GM12878 (cell line): ENCODE results near the gene GRK5. TPM values are rescaled to one million over a fixed set of nuclear protein-coding genes. Genes with fewer than 3 reads are reported as not detected.

ENCODE experiments used
- ATAC-seq: fragments of 200-7000 bp; cut with Tn5 transposase; 3 replicates; pipeline ENCODE4 v1.9.1; 2020; ENCODE audit warnings: mild to moderate bottlenecking, moderate library complexity
- BruUV-seq: library from RNA; stranded (reverse); fragments of 400-500 nt; replicated peaks from 2 replicates; lab custom pipeline; 2021; lab: Mats Ljungman, UMichigan
- CTCF ChIA-PET: fragments of 300-600 bp; sonication (Branson Sonifier 250); formaldehyde crosslinking; extraction: SDS; loops from one replicate; lab custom pipeline; 2021; ENCODE audit warnings: inconsistent platforms; lab: Yijun Ruan, JAX
- POLR2A ChIA-PET: fragments of 350-600 bp; formaldehyde crosslinking; extraction: SDS; loops from one replicate; lab custom pipeline; 2021; ENCODE audit warnings: inconsistent platforms; lab: Charles Lee
- RAD21 ChIA-PET: fragments of 300-600 bp; sonication (Branson Sonifier 250); formaldehyde crosslinking; loops from one replicate; lab custom pipeline; 2023; ENCODE audit warnings: antibody characterized with exemption; ENCODE audit not compliant: unreplicated experiment; lab: Charles Lee
- SMC1A ChIA-PET: fragments of 300-600 bp; sonication (Branson Sonifier 250); formaldehyde crosslinking; loops from one replicate; lab custom pipeline; 2023; ENCODE audit not compliant: unreplicated experiment, uncharacterized antibody; lab: Charles Lee
- DNase-seq: peaks from one replicate; pipeline ENCODE4 v3.0.0-alpha.2; 2011; ENCODE audit warnings: low read depth, low spot score
- FAIRE-seq: peaks from 3 replicates; lab custom pipeline; 2011; peaks lifted over from hg19 to GRCh38; lab: Jason Lieb, UNC
- H2AFZ ChIP-seq: 2 replicates; pipeline ENCODE4 v1.6.0; 2011; ENCODE audit warnings: low read depth, low read length, control low read depth; ENCODE audit not compliant: control insufficient read depth
- H3K27ac ChIP-seq: 2 replicates; pipeline ENCODE4 v1.5.1; 2011; ENCODE audit warnings: control low read depth; ENCODE audit not compliant: control insufficient read depth, insufficient read depth
- H3K27me3 ChIP-seq, 2 experiments: replicated peaks in 1 of 2; 2 replicates each; pipeline versions ENCODE4 v1.6.0 to v1.6.1; 2011; ENCODE audit warnings: low read length in 1 of 2; ENCODE audit not compliant: control insufficient read depth in 2 of 2, insufficient read depth in 2 of 2
- H3K36me3 ChIP-seq, 2 experiments: 2 replicates each; pipeline ENCODE4 v1.5.1; 2011; ENCODE audit warnings: low read length in 1 of 2; ENCODE audit not compliant: control insufficient read depth in 2 of 2, insufficient read depth in 2 of 2
- H3K4me1 ChIP-seq: 2 replicates; pipeline ENCODE4 v1.6.1; 2011; ENCODE audit warnings: mild to moderate bottlenecking, low read length, moderate library complexity, mixed read lengths; ENCODE audit not compliant: control insufficient read depth, insufficient read depth
- H3K4me2 ChIP-seq: 2 replicates; pipeline ENCODE4 v1.6.0; 2011; ENCODE audit warnings: control low read depth; ENCODE audit not compliant: control insufficient read depth, insufficient read depth
- H3K4me3 ChIP-seq: fragments of 200-600 bp; sonication (generic); 2 replicates; pipeline ENCODE4 v1.5.1; 2016
- H3K79me2 ChIP-seq: 2 replicates; pipeline ENCODE4 v1.6.0; 2011; ENCODE audit warnings: low read length; ENCODE audit not compliant: control insufficient read depth, insufficient read depth
- H3K9ac ChIP-seq: 2 replicates; pipeline ENCODE4 v1.8.0; 2011; ENCODE audit warnings: low read length, control low read depth, mixed read lengths; ENCODE audit not compliant: control insufficient read depth, insufficient read depth
- H3K9me3 ChIP-seq: replicated peaks from 3 replicates; pipeline ENCODE4 v1.5.1; 2011; ENCODE audit warnings: mild to moderate bottlenecking, low read length; ENCODE audit not compliant: control insufficient read depth, insufficient read depth
- H4K20me1 ChIP-seq: 2 replicates; pipeline ENCODE4 v1.6.0; 2011; ENCODE audit not compliant: control insufficient read depth, insufficient read depth
- BACH1 ChIP-seq: fragments of 450-650 bp; IDR thresholded peaks from 2 replicates; pipeline ENCODE4 v1.6.1; 2017; ENCODE audit warnings: mild to moderate bottlenecking, borderline replicate concordance
- KLF5 ChIP-seq: fragments of 450-650 bp; IDR thresholded peaks from 2 replicates; pipeline ENCODE4 v1.6.1; 2014; ENCODE audit warnings: mild to moderate bottlenecking; ENCODE audit not compliant: partially characterized antibody
- NR2C1 ChIP-seq: fragments of 450-650 bp; IDR thresholded peaks from 2 replicates; pipeline ENCODE4 v1.6.1; 2017; ENCODE audit warnings: antibody characterized with exemption, mild to moderate bottlenecking, moderate library complexity
- NR2F1 ChIP-seq: fragments of 450-650 bp; conservative IDR thresholded peaks from 2 replicates; pipeline ENCODE4 v1.6.1; 2017; ENCODE audit warnings: mild to moderate bottlenecking
- SMARCA5 ChIP-seq: fragments of 450-650 bp; IDR thresholded peaks from 2 replicates; pipeline ENCODE4 v1.6.1; 2017; ENCODE audit warnings: mild to moderate bottlenecking
- WGBS: methylation state at CpG from one replicate; pipeline ENCODE4 v1.1.6; 2016; ENCODE audit warnings: low lambda C conversion rate; ENCODE audit not compliant: insufficient replicate concordance, insufficient coverage; ENCODE audit errors: missing lambda C conversion rate; 5-methylcytosine and 5-hydroxymethylcytosine counted together
- in situ Hi-C: fragments of 300-500 bp; cut with MboI; formaldehyde crosslinking; loops from 9 replicates; pipeline ENCODE4 v1.14.3; 2018; ENCODE audit warnings: mixed read lengths
- intact Hi-C: fragments of 100-400 bp; cut with micrococcal nuclease; formaldehyde crosslinking; loops from one replicate; pipeline ENCODE4 v1.14.2; 2022; ENCODE audit not compliant: unreplicated experiment
- polyA plus RNA-seq, 11 experiments: library from polyadenylated mRNA; depleted of rRNA in 4 of 11; unstranded in 6 of 11; stranded (reverse) in 5 of 11; fragments of >200 nt; fragmentation: Nextera tagmentation in 4 of 11; fragmentation: Illumina TruSeq in 1 of 11; extraction: Ambion mirVana in 4 of 11; extraction: Trizol in 1 of 11; gene quantifications; 1 replicate in 1 of 11; 2 replicates in 10 of 11; pipeline versions ENCODE4 v1.2.1 to v1.2.3, GENCODE V29; 2011 to 2016; ENCODE audit warnings: inconsistent platforms in 2 of 11, missing spikeins in 2 of 11, low read depth in 1 of 11
- total RNA-seq, 4 experiments: library from RNA; depleted of rRNA in 3 of 4; stranded (reverse); fragments of >200 nt in 3 of 4; fragmentation: Illumina TruSeq in 1 of 4; extraction: Trizol in 1 of 4; gene quantifications; 2 replicates each; pipeline versions ENCODE4 v1.2.1 to v1.2.3, GENCODE V29; 2013 to 2021
- TF ChIP-seq, protein P1 (sequence below): fragments of 450-650 bp; IDR thresholded peaks from 2 replicates; pipeline ENCODE4 v1.6.1; 2017; ENCODE audit warnings: low read depth, mild to moderate bottlenecking, moderate library complexity

The GRK5 gene
- total and polyA plus RNA-seq, 10 of the 15 experiments (the other 5 are each of a cell fraction or from before 2014, with no cell fraction given), result 0.11 to 22.1 (median 10.0) TPM

DNA sequence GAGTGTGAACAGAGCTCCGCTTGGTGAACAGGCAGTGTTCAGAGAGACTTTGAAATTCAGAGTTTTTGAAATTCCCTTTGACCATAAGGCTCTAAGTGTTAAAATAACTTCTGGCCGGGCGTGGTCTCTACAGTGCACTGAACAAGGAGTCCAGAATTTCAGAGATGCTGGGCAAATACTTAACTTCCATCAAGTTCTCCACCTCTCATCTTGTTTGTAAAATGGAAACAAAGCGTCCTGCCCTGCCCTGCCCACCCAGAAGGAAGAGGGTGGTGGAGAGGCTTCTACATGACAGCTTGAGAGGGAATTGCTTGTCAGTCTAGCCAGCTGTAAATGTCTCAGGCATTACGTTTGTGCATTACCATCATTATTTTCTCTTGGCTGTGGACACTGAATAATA is 232.6 kb downstream of the GRK5 start:
- RAD21 ChIA-PET, result no interaction called here
- Histone ChIP-seq H3K27ac (no peak overlapping the region), H3K27me3 (no peaks in the 10 kb centered on the region), H3K9me3 (peaks cover under 1% of the 10 kb centered on the region; the same call in 1 of the 3 replicates), H4K20me1 (no peaks in the 10 kb centered on the region), H3K4me2 (no peak overlapping the region), H3K79me2 (no peaks in the 10 kb centered on the region), H3K36me3 (peaks cover 0 to 10% of the 10 kb centered on the region in 2 experiments; a peak in 2 of 4 replicates), H3K9ac (no peak overlapping the region), H3K4me1 (peaks cover 9% of the 10 kb centered on the region)
- SMC1A ChIA-PET, result no interaction called here
- CTCF ChIA-PET, result interaction anchor here (0.9 to 2.2 kb wide), 3 partner anchors 50 to 241 kb away, joined by 3 to 9 read pairs (median 3); no protein-coding TSS in a partner anchor
- WGBS, result 76% methylated on average over 5 of the region's 5 CpGs
- intact Hi-C loops, result no loop called here
- no TSS peak for BruUV-seq
- no peak for DNase-seq
- POLR2A ChIA-PET, result no interaction called here
- no peak for FAIRE-seq
- TF ChIP-seq, protein P1, sequence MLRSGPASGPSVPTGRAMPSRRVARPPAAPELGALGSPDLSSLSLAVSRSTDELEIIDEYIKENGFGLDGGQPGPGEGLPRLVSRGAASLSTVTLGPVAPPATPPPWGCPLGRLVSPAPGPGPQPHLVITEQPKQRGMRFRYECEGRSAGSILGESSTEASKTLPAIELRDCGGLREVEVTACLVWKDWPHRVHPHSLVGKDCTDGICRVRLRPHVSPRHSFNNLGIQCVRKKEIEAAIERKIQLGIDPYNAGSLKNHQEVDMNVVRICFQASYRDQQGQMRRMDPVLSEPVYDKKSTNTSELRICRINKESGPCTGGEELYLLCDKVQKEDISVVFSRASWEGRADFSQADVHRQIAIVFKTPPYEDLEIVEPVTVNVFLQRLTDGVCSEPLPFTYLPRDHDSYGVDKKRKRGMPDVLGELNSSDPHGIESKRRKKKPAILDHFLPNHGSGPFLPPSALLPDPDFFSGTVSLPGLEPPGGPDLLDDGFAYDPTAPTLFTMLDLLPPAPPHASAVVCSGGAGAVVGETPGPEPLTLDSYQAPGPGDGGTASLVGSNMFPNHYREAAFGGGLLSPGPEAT, result no peak
- no peak for TF ChIP-seq NR2C1
- TF ChIP-seq KLF5, result no peak
- TF ChIP-seq SMARCA5, result no peak
- no peak for TF ChIP-seq BACH1
- no peak for TF ChIP-seq NR2F1
- TF ChIP-seq, all 136 proteins: peak for 0
- ATAC-seq, result no peak
- Histone ChIP-seq H2AFZ (no peak overlapping the region), H3K4me3 (no peak overlapping the region)
- in situ Hi-C loops, result no loop called here
